GM23338 (cell line): ENCODE results near the gene LIPA. TPM values are rescaled to one million over a fixed set of nuclear protein-coding genes. Genes with fewer than 3 reads are reported as not detected.

ENCODE experiments used
- ATAC-seq: fragments of 200-7000 bp; cut with Tn5 transposase; 3 replicates; pipeline ENCODE4 v1.9.1; 2020
- DNase-seq: peaks from one replicate; pipeline ENCODE4 v3.0.0-alpha.2; 2015; ENCODE audit warnings: low spot score
- H2AFZ ChIP-seq: fragments of 200-600 bp; sonication (generic); 2 replicates; pipeline ENCODE4 v1.8.0; 2016; ENCODE audit warnings: antibody characterized with exemption, mild to moderate bottlenecking, moderate library complexity
- H3F3A ChIP-seq: fragments of 200-600 bp; sonication (generic); replicated peaks from 2 replicates; pipeline ENCODE4 v1.8.0; 2017; ENCODE audit warnings: antibody characterized with exemption, mixed run types, low read depth
- H3K27ac ChIP-seq: fragments of 200-600 bp; sonication (generic); 2 replicates; pipeline ENCODE4 v1.6.1; 2016; ENCODE audit warnings: low read depth
- H3K27me3 ChIP-seq: fragments of 200-600 bp; sonication (generic); 2 replicates; pipeline ENCODE4 v1.8.0; 2016; ENCODE audit warnings: mild to moderate bottlenecking, mixed run types, moderate library complexity; ENCODE audit not compliant: insufficient read depth
- H3K36me3 ChIP-seq: fragments of 200-600 bp; sonication (generic); 2 replicates; pipeline ENCODE4 v1.8.0; 2016; ENCODE audit warnings: mild to moderate bottlenecking; ENCODE audit not compliant: insufficient read depth
- H3K4me1 ChIP-seq: fragments of 200-600 bp; sonication (generic); 2 replicates; pipeline ENCODE4 v1.8.0; 2016; ENCODE audit warnings: mild to moderate bottlenecking, moderate library complexity; ENCODE audit not compliant: insufficient read depth
- H3K4me2 ChIP-seq: fragments of 200-600 bp; sonication (generic); 2 replicates; pipeline ENCODE4 v1.7.1; 2017; ENCODE audit warnings: mixed run types
- H3K4me3 ChIP-seq: fragments of 200-600 bp; sonication (generic); 2 replicates; pipeline ENCODE4 v1.6.1; 2016; ENCODE audit warnings: mixed run types
- H3K79me2 ChIP-seq: fragments of 200-600 bp; sonication (generic); replicated peaks from 2 replicates; pipeline ENCODE4 v1.8.0; 2017; ENCODE audit warnings: mild to moderate bottlenecking; ENCODE audit not compliant: insufficient read depth
- H3K9me2 ChIP-seq: fragments of 200-600 bp; sonication (generic); 2 replicates; pipeline ENCODE4 v1.8.0; 2017; ENCODE audit not compliant: insufficient read depth
- H4K20me1 ChIP-seq: fragments of 200-600 bp; sonication (generic); replicated peaks from 2 replicates; pipeline ENCODE4 v1.8.0; 2017; ENCODE audit warnings: mild to moderate bottlenecking; ENCODE audit not compliant: insufficient read depth
- H3K27ac Mint-ChIP-seq: 2 replicates; pipeline ENCODE4 v1.8.0; 2020; ENCODE audit warnings: inconsistent platforms, mild to moderate bottlenecking, moderate library complexity, mixed read lengths
- H3K27me3 Mint-ChIP-seq: 3 replicates; pipeline ENCODE4 v1.8.0; 2022; ENCODE audit warnings: low read depth, mild to moderate bottlenecking, moderate library complexity, mixed read lengths, inconsistent platforms; ENCODE audit not compliant: insufficient read depth, poor library complexity
- H3K36me3 Mint-ChIP-seq: 3 replicates; pipeline ENCODE4 v1.8.0; 2021; ENCODE audit warnings: low read depth, mild to moderate bottlenecking, inconsistent platforms, moderate library complexity, mixed read lengths
- H3K4me1 Mint-ChIP-seq: 3 replicates; pipeline ENCODE4 v1.8.0; 2020; ENCODE audit warnings: mild to moderate bottlenecking, inconsistent platforms, mixed read lengths
- H3K4me3 Mint-ChIP-seq: 3 replicates; pipeline ENCODE4 v1.8.0; 2021; ENCODE audit warnings: moderate library complexity, mild to moderate bottlenecking, inconsistent platforms, mixed read lengths
- H3K9me3 Mint-ChIP-seq: 3 replicates; pipeline ENCODE4 v1.8.0; 2020; ENCODE audit warnings: moderate library complexity, mild to moderate bottlenecking, inconsistent platforms, mixed read lengths
- CREB1 ChIP-seq: fragments of 250-450 bp; sonication (Bioruptor Pico); IDR thresholded peaks from 2 replicates; pipeline ENCODE4 v1.5.0; 2020; ENCODE audit warnings: low read depth, mild to moderate bottlenecking, moderate library complexity
- ETS1 ChIP-seq: IDR thresholded peaks from 2 replicates; pipeline ENCODE4 v1.6.1; 2016; ENCODE audit warnings: antibody characterized with exemption
- EZH2 ChIP-seq: fragments of 200-600 bp; sonication (generic); IDR thresholded peaks from one replicate; pipeline ENCODE4 v1.8.0; 2017; ENCODE audit warnings: antibody characterized with exemption, mild to moderate bottlenecking, low read depth; ENCODE audit not compliant: unreplicated experiment
- EZH2phosphoT487 ChIP-seq: fragments of 200-600 bp; sonication (generic); IDR thresholded peaks from one replicate; pipeline ENCODE4 v1.8.1; 2018; ENCODE audit warnings: antibody characterized with exemption; ENCODE audit not compliant: unreplicated experiment
- JUNB ChIP-seq: IDR thresholded peaks from one replicate; pipeline ENCODE4 v1.6.1; 2016; ENCODE audit warnings: antibody characterized with exemption; ENCODE audit not compliant: unreplicated experiment
- NANOG ChIP-seq: IDR thresholded peaks from 2 replicates; pipeline ENCODE4 v1.6.1; 2016; ENCODE audit warnings: antibody characterized with exemption, borderline replicate concordance
- POLR2AphosphoS5 ChIP-seq: IDR thresholded peaks from 2 replicates; pipeline ENCODE4 v1.6.1; 2016; ENCODE audit warnings: antibody characterized with exemption, low read depth
- REST ChIP-seq: IDR thresholded peaks from one replicate; pipeline ENCODE4 v1.6.1; 2018; ENCODE audit warnings: antibody characterized with exemption; ENCODE audit not compliant: unreplicated experiment
- STAT1 ChIP-seq: IDR thresholded peaks from one replicate; pipeline ENCODE4 v1.6.1; 2016; ENCODE audit warnings: antibody characterized with exemption; ENCODE audit not compliant: unreplicated experiment
- ZNF114 ChIP-seq: fragments of 250-450 bp; sonication (Bioruptor Pico); IDR thresholded peaks from 2 replicates; pipeline ENCODE4 v1.5.0; 2020; ENCODE audit warnings: mild to moderate bottlenecking, moderate library complexity
- ZNF331 ChIP-seq: fragments of 250-450 bp; sonication (Bioruptor Pico); IDR thresholded peaks from 2 replicates; pipeline ENCODE4 v1.5.0; 2020; ENCODE audit warnings: low read depth, mild to moderate bottlenecking, moderate library complexity
- ZNF462 ChIP-seq: fragments of 250-450 bp; sonication (Bioruptor Pico); IDR thresholded peaks from 2 replicates; pipeline ENCODE4 v1.5.0; 2020; ENCODE audit warnings: mild to moderate bottlenecking, moderate library complexity
- polyA plus RNA-seq: library from polyadenylated mRNA; unstranded; fragments of >200 nt; fragmentation: Nextera tagmentation; extraction: Ambion mirVana; gene quantifications from 2 replicates; pipeline ENCODE4 v1.2.1, GENCODE V29; 2016
- total RNA-seq: library from RNA; depleted of rRNA; stranded (reverse); fragments of >200 nt; shearing (Covaris generic); gene quantifications from 2 replicates; pipeline ENCODE4 v1.2.3, GENCODE V29; 2014
- TF ChIP-seq, protein P1 (sequence below), 2 experiments: fragments of 200-600 bp in 1 of 2; sonication (generic) in 1 of 2; conservative IDR thresholded peaks; 2 replicates each; pipeline versions ENCODE4 v1.5.1 to v1.6.1; 2016 to 2017; ENCODE audit warnings: antibody characterized with exemption in 2 of 2, low read depth in 2 of 2, mild to moderate bottlenecking in 2 of 2, moderate library complexity in 1 of 2

The LIPA gene
- total and polyA plus RNA-seq, 2 experiments from 2014 or later = 37.8 to 86.3 TPM

DNA sequence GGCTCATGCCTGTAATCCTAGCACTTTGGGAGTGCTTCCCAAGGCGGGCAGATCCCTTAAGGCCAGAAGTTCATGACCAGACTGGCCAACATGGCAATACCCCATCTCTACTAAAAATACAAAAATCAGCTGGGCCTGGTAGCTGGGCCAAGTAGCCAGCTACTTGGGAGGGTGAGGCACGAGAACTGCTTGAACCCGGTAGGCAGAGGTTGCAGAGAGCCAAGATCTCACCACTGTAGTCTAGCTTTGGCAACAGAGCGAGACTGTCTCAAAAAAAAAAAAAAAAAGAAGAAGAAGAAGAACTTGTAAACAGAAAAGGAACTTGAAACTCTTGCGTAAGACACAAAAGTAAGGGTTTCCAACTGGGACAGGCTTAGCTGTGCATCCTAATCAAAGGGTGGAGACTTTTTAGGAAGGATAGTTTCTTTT, 44.7 kb upstream of the LIPA start:
- TF ChIP-seq NANOG = no peak
- TF ChIP-seq POLR2AphosphoS5 = no peak
- TF ChIP-seq ZNF462 (CRISPR knock-in tag) = no peak
- TF ChIP-seq CREB1 (CRISPR knock-in tag) = no peak
- no peak for TF ChIP-seq ZNF114 (CRISPR knock-in tag)
- TF ChIP-seq STAT1 = no peak
- TF ChIP-seq, protein P1, sequence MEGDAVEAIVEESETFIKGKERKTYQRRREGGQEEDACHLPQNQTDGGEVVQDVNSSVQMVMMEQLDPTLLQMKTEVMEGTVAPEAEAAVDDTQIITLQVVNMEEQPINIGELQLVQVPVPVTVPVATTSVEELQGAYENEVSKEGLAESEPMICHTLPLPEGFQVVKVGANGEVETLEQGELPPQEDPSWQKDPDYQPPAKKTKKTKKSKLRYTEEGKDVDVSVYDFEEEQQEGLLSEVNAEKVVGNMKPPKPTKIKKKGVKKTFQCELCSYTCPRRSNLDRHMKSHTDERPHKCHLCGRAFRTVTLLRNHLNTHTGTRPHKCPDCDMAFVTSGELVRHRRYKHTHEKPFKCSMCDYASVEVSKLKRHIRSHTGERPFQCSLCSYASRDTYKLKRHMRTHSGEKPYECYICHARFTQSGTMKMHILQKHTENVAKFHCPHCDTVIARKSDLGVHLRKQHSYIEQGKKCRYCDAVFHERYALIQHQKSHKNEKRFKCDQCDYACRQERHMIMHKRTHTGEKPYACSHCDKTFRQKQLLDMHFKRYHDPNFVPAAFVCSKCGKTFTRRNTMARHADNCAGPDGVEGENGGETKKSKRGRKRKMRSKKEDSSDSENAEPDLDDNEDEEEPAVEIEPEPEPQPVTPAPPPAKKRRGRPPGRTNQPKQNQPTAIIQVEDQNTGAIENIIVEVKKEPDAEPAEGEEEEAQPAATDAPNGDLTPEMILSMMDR (conservative IDR thresholded peaks at IDR 0.05; ENCODE audit: low read depth in 2 of 2) = no peak
- no peak for TF ChIP-seq ZNF331 (CRISPR knock-in tag)
- TF ChIP-seq EZH2 = no peak
- TF ChIP-seq JUNB = no peak
- no peak for TF ChIP-seq EZH2phosphoT487
- TF ChIP-seq ETS1 = no peak
- TF ChIP-seq REST = no peak

More for the DNA sequence above, 44.7 kb upstream of the LIPA start:
- no peaks in the 10 kb centered on the region for H3K9me2 ChIP-seq
- 0 out of 2 replicates have a peak, but pooled peaks cover 3% of the 10 kb centered on the region for H3K4me1 ChIP-seq
- Mint-ChIP-seq H3K36me3 (no peaks in the 10 kb centered on the region), H3K9me3 (no peaks in the 10 kb centered on the region), H3K4me1 (peaks cover 4% of the 10 kb centered on the region; the same call in 2 of the 3 replicates), H3K27ac (no peak overlapping the region), H3K27me3 (no peaks in the 10 kb centered on the region), H3K4me3 (no peak overlapping the region)
- no peaks in the 10 kb centered on the region for H3K27me3 ChIP-seq
- no peaks in the 10 kb centered on the region for H4K20me1 ChIP-seq
- no peak overlapping the region for H3K4me2 ChIP-seq
- H3K27ac ChIP-seq = no peak overlapping the region
- H3F3A ChIP-seq = no peaks in the 10 kb centered on the region
- no peak overlapping the region for H3K4me3 ChIP-seq
- no peak overlapping the region for H2AFZ ChIP-seq
- ATAC-seq (no peak), DNase-seq (no peak)
- H3K36me3 ChIP-seq = no peaks in the 10 kb centered on the region
- no peaks in the 10 kb centered on the region for H3K79me2 ChIP-seq
